Measurements from ENCODE around the gene CHST1. TPM values are rescaled to one million over a fixed set of nuclear protein-coding genes. Genes with fewer than 3 reads are reported as not detected.

Gene CHST1
- total and polyA plus RNA-seq, 10 of the 15 experiments (the other 5 are each of a cell fraction or from before 2014, with no cell fraction given) = not detected

DNA sequence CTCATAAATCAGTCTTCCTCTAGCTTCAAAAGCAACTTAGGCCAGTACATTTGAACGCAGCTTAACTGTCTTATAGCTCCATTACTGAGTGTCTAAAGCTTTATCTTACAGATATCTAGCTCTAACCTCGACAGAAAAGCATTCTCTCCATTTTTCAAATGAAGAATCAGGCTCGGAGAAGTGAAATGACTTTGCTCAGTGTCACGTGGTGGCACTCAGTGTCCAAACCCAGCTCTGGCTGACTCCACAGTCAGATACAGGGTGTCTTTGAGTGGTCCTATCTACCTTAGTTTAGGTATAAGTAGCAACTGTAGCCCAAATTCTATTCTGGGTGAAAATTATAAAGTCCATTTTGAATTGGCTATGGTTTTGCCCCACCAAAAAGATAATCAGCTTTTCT lies 38.7 kb upstream of the CHST1 start:
- Histone ChIP-seq H4K20me1 (ENCODE audit: control insufficient read depth, insufficient read depth) (no peaks in the 10 kb centered on the region), H3K9ac (ENCODE audit: control insufficient read depth, insufficient read depth, low read length) (no peak overlapping the region), H3K27ac (ENCODE audit: control insufficient read depth, insufficient read depth) (no peak overlapping the region), H3K4me2 (ENCODE audit: control insufficient read depth, insufficient read depth) (no peak overlapping the region), H3K36me3 (ENCODE audit: control insufficient read depth in 2 of 2, insufficient read depth in 2 of 2, low read length in 1 of 2) (no peaks in the 10 kb centered on the region), H3K4me1 (ENCODE audit: control insufficient read depth, insufficient read depth, low read length) (no peaks in the 10 kb centered on the region), H3K4me3 (no peak overlapping the region), H3K79me2 (ENCODE audit: control insufficient read depth, insufficient read depth, low read length) (no peaks in the 10 kb centered on the region), H3K27me3 (replicated peaks in 1 of 2; ENCODE audit: control insufficient read depth in 2 of 2, insufficient read depth in 2 of 2, low read length in 1 of 2) (peaks cover 0 to 5% of the 10 kb centered on the region in 2 experiments; a peak in 2 of 4 replicates), H3K9me3 (replicated peaks; ENCODE audit: control insufficient read depth, insufficient read depth, low read length) (no peaks in the 10 kb centered on the region), H2AFZ (ENCODE audit: control insufficient read depth, low read depth, low read length) (no peak overlapping the region)
- ChIA-PET CTCF (interaction anchor here (1.2 kb wide), 2 partner anchors 50 to 68 kb away, joined by 4 to 6 read pairs; no protein-coding TSS in a partner anchor), RAD21 (ENCODE audit: unreplicated experiment) (no interaction called here), SMC1A (ENCODE audit: uncharacterized antibody, unreplicated experiment) (interaction anchor here (1.1 to 1.2 kb wide), 2 partner anchors 21 to 68 kb away, joined by 3 read pairs; no protein-coding TSS in a partner anchor), POLR2A (no interaction called here)
- 9% methylated on average over 4 of the region's 4 CpGs for WGBS (ENCODE audit: insufficient coverage, insufficient replicate concordance, low lambda C conversion rate, missing lambda C conversion rate)
- in situ Hi-C loops (cut with MboI) (no loop called here), intact Hi-C loops (cut with micrococcal nuclease; ENCODE audit: unreplicated experiment) (no loop called here)
- no peak for FAIRE-seq
- no peak for TF ChIP-seq SIX5 (IDR thresholded peaks at IDR 0.05; ENCODE audit: low read depth, low read length, severe bottlenecking)
- TF ChIP-seq, protein P1, sequence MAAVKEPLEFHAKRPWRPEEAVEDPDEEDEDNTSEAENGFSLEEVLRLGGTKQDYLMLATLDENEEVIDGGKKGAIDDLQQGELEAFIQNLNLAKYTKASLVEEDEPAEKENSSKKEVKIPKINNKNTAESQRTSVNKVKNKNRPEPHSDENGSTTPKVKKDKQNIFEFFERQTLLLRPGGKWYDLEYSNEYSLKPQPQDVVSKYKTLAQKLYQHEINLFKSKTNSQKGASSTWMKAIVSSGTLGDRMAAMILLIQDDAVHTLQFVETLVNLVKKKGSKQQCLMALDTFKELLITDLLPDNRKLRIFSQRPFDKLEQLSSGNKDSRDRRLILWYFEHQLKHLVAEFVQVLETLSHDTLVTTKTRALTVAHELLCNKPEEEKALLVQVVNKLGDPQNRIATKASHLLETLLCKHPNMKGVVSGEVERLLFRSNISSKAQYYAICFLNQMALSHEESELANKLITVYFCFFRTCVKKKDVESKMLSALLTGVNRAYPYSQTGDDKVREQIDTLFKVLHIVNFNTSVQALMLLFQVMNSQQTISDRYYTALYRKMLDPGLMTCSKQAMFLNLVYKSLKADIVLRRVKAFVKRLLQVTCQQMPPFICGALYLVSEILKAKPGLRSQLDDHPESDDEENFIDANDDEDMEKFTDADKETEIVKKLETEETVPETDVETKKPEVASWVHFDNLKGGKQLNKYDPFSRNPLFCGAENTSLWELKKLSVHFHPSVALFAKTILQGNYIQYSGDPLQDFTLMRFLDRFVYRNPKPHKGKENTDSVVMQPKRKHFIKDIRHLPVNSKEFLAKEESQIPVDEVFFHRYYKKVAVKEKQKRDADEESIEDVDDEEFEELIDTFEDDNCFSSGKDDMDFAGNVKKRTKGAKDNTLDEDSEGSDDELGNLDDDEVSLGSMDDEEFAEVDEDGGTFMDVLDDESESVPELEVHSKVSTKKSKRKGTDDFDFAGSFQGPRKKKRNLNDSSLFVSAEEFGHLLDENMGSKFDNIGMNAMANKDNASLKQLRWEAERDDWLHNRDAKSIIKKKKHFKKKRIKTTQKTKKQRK (IDR thresholded peaks at IDR 0.05; ENCODE audit: low read depth, low read length) = no peak
- TF ChIP-seq CHD4 (IDR thresholded peaks at IDR 0.05) = no peak
- TF ChIP-seq, protein P2, sequence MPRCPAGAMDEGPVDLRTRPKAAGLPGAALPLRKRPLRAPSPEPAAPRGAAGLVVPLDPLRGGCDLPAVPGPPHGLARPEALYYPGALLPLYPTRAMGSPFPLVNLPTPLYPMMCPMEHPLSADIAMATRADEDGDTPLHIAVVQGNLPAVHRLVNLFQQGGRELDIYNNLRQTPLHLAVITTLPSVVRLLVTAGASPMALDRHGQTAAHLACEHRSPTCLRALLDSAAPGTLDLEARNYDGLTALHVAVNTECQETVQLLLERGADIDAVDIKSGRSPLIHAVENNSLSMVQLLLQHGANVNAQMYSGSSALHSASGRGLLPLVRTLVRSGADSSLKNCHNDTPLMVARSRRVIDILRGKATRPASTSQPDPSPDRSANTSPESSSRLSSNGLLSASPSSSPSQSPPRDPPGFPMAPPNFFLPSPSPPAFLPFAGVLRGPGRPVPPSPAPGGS (IDR thresholded peaks at IDR 0.05; ENCODE audit: borderline replicate concordance, insufficient read depth, low read depth, low read length, poor library complexity, severe bottlenecking) = no peak
- no peak for TF ChIP-seq KAT2A (conservative IDR thresholded peaks at IDR 0.05; ENCODE audit: control insufficient read depth, low read depth, low read length)
- no peak for TF ChIP-seq ETV6 (conservative IDR thresholded peaks at IDR 0.05 in 1 of 2, IDR thresholded peaks at IDR 0.05 in 1 of 2; ENCODE audit: borderline replicate concordance in 1 of 2, low read depth in 1 of 2)
- no peak for TF ChIP-seq SREBF1 (IDR thresholded peaks at IDR 0.05; ENCODE audit: low read length)
- no peak for TF ChIP-seq TBL1XR1 (IDR thresholded peaks at IDR 0.05; ENCODE audit: low read depth, low read length)
- TF ChIP-seq LARP7 (IDR thresholded peaks at IDR 0.05) = no peak
- no peak for TF ChIP-seq IRF4 (IDR thresholded peaks at IDR 0.05; ENCODE audit: low read depth, low read length)
- TF ChIP-seq BMI1 (IDR thresholded peaks at IDR 0.05; ENCODE audit: borderline replicate concordance) = no peak
- no TSS peak for BruUV-seq (replicated peaks)
- no peak for ATAC-seq
- no peak for DNase-seq (ENCODE audit: low read depth, low spot score)
